HEK293T (cell line): ENCODE results near the gene RAP1GAP.

Experiments
- BHLHE40 ChIP-seq: fragments of 450-650 bp; IDR thresholded peaks from 2 replicates; pipeline ENCODE4 v1.6.1; 2016; ENCODE audit warnings: mild to moderate bottlenecking, moderate library complexity, borderline replicate concordance
- FOXK2 ChIP-seq: fragments of 450-650 bp; IDR thresholded peaks from 2 replicates; pipeline ENCODE4 v1.6.1; 2016; ENCODE audit warnings: mild to moderate bottlenecking
- FOXM1 ChIP-seq: fragments of 450-650 bp; IDR thresholded peaks from 2 replicates; pipeline ENCODE4 v1.6.1; 2017; ENCODE audit warnings: mild to moderate bottlenecking, borderline replicate concordance
- HDGF ChIP-seq: fragments of 450-650 bp; IDR thresholded peaks from 2 replicates; pipeline ENCODE4 v1.6.1; 2017; ENCODE audit warnings: antibody characterized with exemption, borderline replicate concordance
- NFRKB ChIP-seq: fragments of 450-650 bp; IDR thresholded peaks from 2 replicates; pipeline ENCODE4 v1.6.1; 2016; ENCODE audit warnings: mild to moderate bottlenecking, moderate library complexity
- SP1 ChIP-seq: fragments of 450-650 bp; IDR thresholded peaks from 2 replicates; pipeline ENCODE4 v1.6.1; 2017
- TARDBP ChIP-seq: fragments of 450-650 bp; IDR thresholded peaks from 2 replicates; pipeline ENCODE4 v1.6.1; 2016
- ZNF384 ChIP-seq: fragments of 450-650 bp; IDR thresholded peaks from 2 replicates; pipeline ENCODE4 v1.6.1; 2016

DNA sequence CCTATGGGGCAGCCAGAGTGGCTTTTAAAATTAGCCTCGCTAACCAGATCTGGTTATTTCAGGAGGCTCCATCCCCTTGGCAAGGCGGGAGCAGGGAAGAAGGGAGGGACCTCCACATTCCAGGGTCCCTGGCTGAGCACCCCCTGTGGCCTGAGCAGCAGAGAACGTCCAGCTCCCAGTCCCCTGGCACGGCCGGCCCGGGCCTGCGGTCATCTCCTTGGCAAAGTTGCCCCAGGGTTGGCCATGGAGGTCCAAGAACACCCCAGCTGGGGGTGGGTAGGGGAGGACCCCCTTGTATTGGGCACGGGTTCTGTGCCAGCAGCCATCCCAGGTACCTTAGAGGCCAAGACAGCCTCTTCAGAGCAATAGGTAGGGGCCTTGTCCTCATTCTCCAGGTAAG lies 75.9 kb downstream of the RAP1GAP start:
- TF ChIP-seq SP1 (no peak), FOXK2 (no peak), ZNF384 (no peak), HDGF (no peak), FOXM1 (no peak), BHLHE40 (no peak), TARDBP (no peak), NFRKB (no peak)
